Measurements from ENCODE around the gene CXCR4.

DNA sequence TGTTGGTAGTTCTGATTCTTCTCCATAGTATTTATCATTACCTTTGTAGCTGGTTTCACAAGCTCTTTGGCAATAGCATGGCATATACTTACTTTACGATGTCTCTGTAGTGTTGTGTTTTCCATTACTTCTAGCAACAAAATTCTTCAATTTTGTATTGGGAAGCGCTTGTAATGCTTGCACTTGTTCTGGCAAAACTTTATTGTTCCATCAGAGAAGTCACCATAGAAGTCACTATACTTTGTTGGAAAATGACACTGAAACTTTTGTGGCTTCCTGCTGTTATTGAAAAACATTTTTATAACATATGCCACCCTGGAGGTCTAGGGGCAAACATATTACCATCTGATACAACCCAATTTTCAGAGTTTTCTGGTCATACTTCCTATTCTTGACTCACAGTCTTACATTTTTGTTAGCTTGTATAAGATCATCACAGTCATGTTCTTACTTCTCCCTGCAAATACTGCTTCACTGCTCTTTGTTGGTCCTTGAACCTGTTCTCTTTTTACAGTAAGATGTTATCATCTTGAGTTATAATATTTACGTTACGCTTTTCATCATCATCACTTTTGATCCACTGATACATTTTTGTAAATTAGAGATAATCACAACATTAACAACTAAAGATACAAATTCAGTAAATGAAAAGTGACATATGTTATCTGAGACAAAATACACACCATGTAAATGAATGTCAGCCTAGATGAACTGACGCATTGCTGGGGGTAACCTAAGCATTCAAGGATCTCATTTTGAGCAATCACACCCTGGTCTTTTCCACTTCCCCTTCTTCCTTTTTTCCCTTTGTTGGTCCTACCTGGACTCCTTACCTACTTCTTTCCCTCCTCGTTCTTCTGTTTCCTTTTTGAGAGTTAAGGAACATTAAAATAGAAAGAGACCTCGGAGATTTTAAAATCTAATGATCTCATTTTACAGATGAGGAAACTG, 33.3 kb upstream of the CXCR4 start:
- TF ChIP-seq EZH2phosphoT487 (IDR thresholded peaks at IDR 0.05; ENCODE audit: insufficient read depth, low read depth): no peak
- no peak for TF ChIP-seq EZH2 (IDR thresholded peaks at IDR 0.05; ENCODE audit: insufficient read depth, poor library complexity, severe bottlenecking)
